Kidney (tissue), 14 donors: ENCODE data around the gene MKRN1. TPM values are rescaled to one million over a fixed set of nuclear protein-coding genes. Genes with fewer than 3 reads are reported as not detected.

Experiments
- DNase-seq, 5 donors: peaks; one replicate each; pipeline ENCODE4 v3.0.0-alpha.2; 2013 to 2020
- FAIRE-seq: peaks from 2 replicates; lab custom pipeline; 2012; peaks lifted over from hg19 to GRCh38; lab: Jason Lieb, UNC
- H3K27ac ChIP-seq, 2 donors: one replicate each; pipeline ENCODE4 v1.7.0; 2013; ENCODE audit warnings: low read depth in 2 of 2, low read length in 2 of 2, inconsistent platforms in 1 of 2
- H3K27me3 ChIP-seq: one replicate; pipeline ENCODE4 v1.7.1; 2013; ENCODE audit warnings: low read length, inconsistent platforms; ENCODE audit not compliant: control insufficient read depth, insufficient read depth
- H3K36me3 ChIP-seq, 3 donors: one replicate each; pipeline versions ENCODE4 v1.7.0 to v1.7.1; 2013; ENCODE audit warnings: low read length in 3 of 3, control low read depth in 1 of 3, inconsistent platforms in 1 of 3; ENCODE audit not compliant: insufficient read depth in 3 of 3, control insufficient read depth in 2 of 3
- H3K4me1 ChIP-seq, 3 donors: one replicate each; pipeline versions ENCODE4 v1.7.0 to v1.7.1; 2013; ENCODE audit warnings: low read length in 3 of 3, inconsistent platforms in 1 of 3, low read depth in 1 of 3; ENCODE audit not compliant: control insufficient read depth in 2 of 3, insufficient read depth in 2 of 3
- H3K4me3 ChIP-seq, 3 donors: one replicate each; pipeline versions ENCODE4 v1.7.0 to v1.8.1; 2013; ENCODE audit warnings: low read length in 3 of 3, control low read depth in 1 of 3, inconsistent platforms in 1 of 3
- H3K9ac ChIP-seq, 3 donors: one replicate each; pipeline versions ENCODE4 v1.7.0 to v1.7.1; 2013; ENCODE audit warnings: low read length in 3 of 3, control low read depth in 1 of 3, inconsistent platforms in 1 of 3
- H3K9me3 ChIP-seq, 3 donors: one replicate each; pipeline versions ENCODE4 v1.7.0 to v1.7.1; 2013; ENCODE audit warnings: low read length in 3 of 3, control low read depth in 1 of 3, inconsistent platforms in 1 of 3; ENCODE audit not compliant: control insufficient read depth in 2 of 3, insufficient read depth in 1 of 3
- intact Hi-C: fragments of 100-400 bp; cut with DNase I; formaldehyde crosslinking; loops from one replicate; pipeline ENCODE4 v1.11.1; 2022
- polyA plus RNA-seq: library from polyadenylated mRNA; stranded (reverse); fragments of 350-450 nt; fragmentation: Illumina TruSeq; extraction: RNeasy Lipid Tissue Mini Kit (QIAGEN cat#74804); gene quantifications from one replicate; pipeline ENCODE4 v1.2.3, GENCODE V29; 2014; ENCODE audit warnings: low read depth, low replicate concordance; ENCODE audit not compliant: insufficient read depth
- total RNA-seq: library from RNA; stranded (reverse); fragmentation: NEBNext Ultra II Directional; extraction: Animal tissue kit (Norgen Biotek cat#: 25700); gene quantifications from one replicate; pipeline ENCODE4 v1.2.1, GENCODE V29; 2021
- TF ChIP-seq, protein P1 (sequence below): IDR thresholded peaks from 3 replicates; pipeline ENCODE4 v1.5.1; 2012; ENCODE audit warnings: mild to moderate bottlenecking, moderate library complexity, borderline replicate concordance; ENCODE audit not compliant: insufficient read depth; ENCODE audit errors: extremely low read depth
- donor health status: control.
- donor health status: control.
- donor health status: control.
- donor health status: control.
- donor health status: control.
- donor health status: DM: yes; HTN: yes; CAD: no.
- donor health status: Normal renal cell carcinoma (clear cell type).

Gene MKRN1
- total and polyA plus RNA-seq, 2 donors from 2014 or later, result 48.8 to 106 TPM

DNA sequence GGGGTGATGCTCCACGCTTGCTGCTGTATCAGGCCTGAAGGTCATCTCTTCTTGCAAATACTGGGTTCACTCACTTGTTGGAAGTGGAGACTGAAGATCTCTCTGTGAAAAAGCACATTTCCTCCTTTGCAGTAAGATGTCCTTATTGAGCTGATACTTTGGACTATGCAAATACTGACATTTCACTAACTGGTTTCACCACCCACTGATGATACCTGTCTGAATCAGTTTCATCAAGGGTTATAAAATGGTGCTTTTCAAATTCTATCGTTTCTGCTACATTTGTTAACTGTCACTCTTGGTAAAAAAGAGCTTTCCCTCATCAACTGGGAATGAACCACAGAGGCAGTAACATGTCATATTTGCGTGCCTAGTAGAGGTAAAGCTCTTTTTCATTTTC, 39.9 kb downstream of the MKRN1 start:
- Histone ChIP-seq H3K4me3 (no peak overlapping the region), H3K36me3 (no peaks in the 10 kb centered on the region), H3K27ac (no peak overlapping the region), H3K9ac (no peak overlapping the region), H3K9me3 (no peaks in the 10 kb centered on the region), H3K27me3 (no peaks in the 10 kb centered on the region), H3K4me1 (no peaks in the 10 kb centered on the region)
- FAIRE-seq (no peak), DNase-seq (no peak)
- intact Hi-C loops, result no loop called here
- TF ChIP-seq, protein P1, sequence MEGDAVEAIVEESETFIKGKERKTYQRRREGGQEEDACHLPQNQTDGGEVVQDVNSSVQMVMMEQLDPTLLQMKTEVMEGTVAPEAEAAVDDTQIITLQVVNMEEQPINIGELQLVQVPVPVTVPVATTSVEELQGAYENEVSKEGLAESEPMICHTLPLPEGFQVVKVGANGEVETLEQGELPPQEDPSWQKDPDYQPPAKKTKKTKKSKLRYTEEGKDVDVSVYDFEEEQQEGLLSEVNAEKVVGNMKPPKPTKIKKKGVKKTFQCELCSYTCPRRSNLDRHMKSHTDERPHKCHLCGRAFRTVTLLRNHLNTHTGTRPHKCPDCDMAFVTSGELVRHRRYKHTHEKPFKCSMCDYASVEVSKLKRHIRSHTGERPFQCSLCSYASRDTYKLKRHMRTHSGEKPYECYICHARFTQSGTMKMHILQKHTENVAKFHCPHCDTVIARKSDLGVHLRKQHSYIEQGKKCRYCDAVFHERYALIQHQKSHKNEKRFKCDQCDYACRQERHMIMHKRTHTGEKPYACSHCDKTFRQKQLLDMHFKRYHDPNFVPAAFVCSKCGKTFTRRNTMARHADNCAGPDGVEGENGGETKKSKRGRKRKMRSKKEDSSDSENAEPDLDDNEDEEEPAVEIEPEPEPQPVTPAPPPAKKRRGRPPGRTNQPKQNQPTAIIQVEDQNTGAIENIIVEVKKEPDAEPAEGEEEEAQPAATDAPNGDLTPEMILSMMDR, result no peak

DNA sequence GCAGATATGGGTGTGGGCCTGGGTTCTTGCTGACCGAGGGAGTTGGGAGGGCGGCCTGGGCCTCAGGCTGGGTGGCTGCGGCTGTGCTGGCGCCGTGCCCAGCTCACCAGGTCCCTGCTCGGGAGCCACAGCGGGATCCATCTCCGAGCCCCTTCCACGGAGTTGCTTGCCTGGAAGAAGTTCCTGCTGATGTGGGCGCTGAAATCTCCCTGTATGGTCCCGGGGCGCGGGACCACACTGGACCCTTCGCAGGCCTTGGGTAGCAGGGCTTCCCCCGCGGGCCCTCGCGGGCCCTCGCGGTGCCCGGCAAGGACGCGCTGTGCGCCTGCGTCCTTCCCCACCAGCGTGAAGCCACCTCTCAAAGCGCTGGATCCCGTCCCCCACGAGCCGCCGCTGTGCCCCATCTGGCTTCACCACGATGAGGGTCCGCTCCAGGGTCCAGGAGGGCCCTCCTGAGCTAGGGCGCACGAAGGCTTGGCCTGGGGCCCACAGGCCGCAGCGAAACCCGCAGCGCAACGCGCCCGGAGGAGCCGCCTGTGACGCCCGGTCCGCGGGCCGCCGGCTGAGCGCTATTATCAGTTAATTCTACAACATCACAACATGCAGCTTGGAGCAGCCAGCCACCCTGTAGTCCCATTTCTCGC, 43.9 kb downstream of the MKRN1 start:
- DNase-seq, result peak in 2 of 5 donors; percentile 34 to 61
- no peaks in the 10 kb centered on the region for H3K9me3 ChIP-seq
- intact Hi-C loops, result no loop called here
- H3K27me3 ChIP-seq, result no peaks in the 10 kb centered on the region
- no peak overlapping the region for H3K27ac ChIP-seq
- no peak for FAIRE-seq
- H3K9ac ChIP-seq, result no peak overlapping the region
- no peaks in the 10 kb centered on the region for H3K4me1 ChIP-seq
- TF ChIP-seq, protein P1, result no peak
- H3K36me3 ChIP-seq, result no peaks in the 10 kb centered on the region
- H3K4me3 ChIP-seq, result no peak overlapping the region

DNA sequence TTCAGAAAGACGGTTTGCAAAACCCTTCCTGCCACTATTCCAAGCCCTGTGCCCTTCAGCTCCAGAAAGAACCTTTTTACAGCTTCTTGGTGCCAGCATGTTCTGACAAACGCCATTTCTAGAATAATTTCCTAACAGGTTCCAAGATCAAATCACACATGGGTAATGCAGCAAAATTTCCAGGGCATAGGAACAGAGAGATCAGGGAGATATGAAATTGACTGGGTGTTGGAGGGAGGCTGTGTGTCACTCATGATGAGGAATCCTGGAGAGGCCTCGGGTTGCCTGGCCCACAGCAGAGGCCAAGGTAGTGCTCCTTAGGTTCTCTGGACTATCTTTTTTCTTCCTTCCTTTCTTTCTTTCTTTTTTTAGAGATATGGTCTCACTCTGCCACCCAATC, 45.9 kb downstream of the MKRN1 start:
- intact Hi-C loops, result no loop called here
- TF ChIP-seq, protein P1, result no peak
- Histone ChIP-seq H3K36me3 (no peaks in the 10 kb centered on the region), H3K27ac (no peak overlapping the region), H3K9ac (no peak overlapping the region), H3K27me3 (no peaks in the 10 kb centered on the region), H3K4me1 (no peaks in the 10 kb centered on the region), H3K4me3 (no peak overlapping the region), H3K9me3 (no peaks in the 10 kb centered on the region)
- FAIRE-seq (no peak), DNase-seq (no peak)

DNA sequence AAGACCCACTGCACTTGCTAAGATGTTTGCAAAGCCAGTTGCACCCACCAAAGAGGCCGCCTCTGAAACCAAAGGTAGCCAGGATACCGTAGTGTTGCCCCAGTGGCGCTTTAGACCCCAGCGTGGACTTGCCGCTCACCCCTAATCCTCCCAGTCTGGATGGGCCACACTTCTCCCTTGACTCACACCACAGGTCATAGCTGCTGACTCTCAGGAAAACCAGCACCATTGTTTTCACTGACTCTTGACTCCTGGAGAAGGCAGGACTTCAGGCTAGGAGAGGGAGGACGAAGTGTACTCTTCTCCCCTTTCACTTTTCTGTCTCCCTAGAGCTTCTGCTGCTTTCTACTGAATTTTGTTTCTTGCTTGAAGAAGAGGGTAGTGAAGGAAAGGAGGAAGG, 53.2 kb downstream of the MKRN1 start:
- H3K27me3 ChIP-seq, result no peaks in the 10 kb centered on the region
- no peaks in the 10 kb centered on the region for H3K4me1 ChIP-seq
- DNase-seq, result no peak
- FAIRE-seq, result no peak
- intact Hi-C loops, result no loop called here
- no peak overlapping the region for H3K9ac ChIP-seq
- no peaks in the 10 kb centered on the region for H3K9me3 ChIP-seq
- no peak overlapping the region for H3K27ac ChIP-seq
- TF ChIP-seq, protein P1, result no peak
- peaks cover 0 to 2% (median 0%) of the 10 kb centered on the region in 3 donors for H3K36me3 ChIP-seq
- no peak overlapping the region for H3K4me3 ChIP-seq
